SK-N-SH (cell line): ENCODE results near the gene ZFHX3. TPM values are rescaled to one million over a fixed set of nuclear protein-coding genes. Genes with fewer than 3 reads are reported as not detected.
A peak's percentile ranks its signal among the peaks of the same experiment; 100 is the strongest.

Experiments used
- CTCF ChIA-PET: fragments of 300-600, 350-600 bp; formaldehyde crosslinking; extraction: SDS; loops from one replicate; lab custom pipeline; 2021; lab: Yijun Ruan, JAX
- POLR2A ChIA-PET: fragments of 350-600 bp; sonication (Branson Sonifier 250); formaldehyde crosslinking; extraction: SDS; loops from one replicate; lab custom pipeline; 2020; ENCODE audit warnings: antibody characterized with exemption, inconsistent platforms; lab: Yijun Ruan, JAX
- DNase-seq: peaks from one replicate; pipeline ENCODE4 v3.0.0; 2012
- H2AFZ ChIP-seq: fragments of 200-600 bp; sonication (generic); 2 replicates; pipeline ENCODE4 v1.8.1; 2016; ENCODE audit warnings: antibody characterized with exemption, mild to moderate bottlenecking, low read depth
- H3F3A ChIP-seq: fragments of 200-600 bp; sonication (generic); replicated peaks from 2 replicates; pipeline ENCODE3; 2016; ENCODE audit warnings: antibody characterized with exemption, mild to moderate bottlenecking; ENCODE audit not compliant: insufficient read depth
- H3K27ac ChIP-seq, 2 experiments: fragments of 200-500 bp in 1 of 2; fragments of 200-600 bp in 1 of 2; sonication (Bioruptor generic) in 1 of 2; sonication (generic), shearing (Covaris generic) in 1 of 2; 2 replicates each; pipeline versions ENCODE4 v1.5.1 to v1.6.1; 2014 to 2016; ENCODE audit warnings: low read depth in 2 of 2, inconsistent platforms in 1 of 2, low read length in 1 of 2, mild to moderate bottlenecking in 1 of 2, mixed read lengths in 1 of 2
- H3K27me3 ChIP-seq: fragments of 200-600 bp; sonication (generic), shearing (Covaris generic); 2 replicates; pipeline ENCODE4 v1.6.1; 2016; ENCODE audit warnings: mixed run types; ENCODE audit not compliant: insufficient read depth
- H3K36me3 ChIP-seq, 2 experiments: fragments of 200-500 bp in 1 of 2; fragments of 200-600 bp in 1 of 2; sonication (Bioruptor generic) in 1 of 2; sonication (generic) in 1 of 2; replicated peaks in 1 of 2; 2 replicates each; pipeline versions ENCODE3 to v1.5.1; 2014 to 2016; ENCODE audit warnings: low read length in 1 of 2, mild to moderate bottlenecking in 1 of 2; ENCODE audit not compliant: insufficient read depth in 2 of 2, control insufficient read depth in 1 of 2
- H3K4me1 ChIP-seq, 2 experiments: fragments of 200-500 bp in 1 of 2; fragments of 200-600 bp in 1 of 2; sonication (Bioruptor generic) in 1 of 2; sonication (generic), shearing (Covaris generic) in 1 of 2; 2 replicates each; pipeline versions ENCODE4 v1.5.1 to v1.6.1; 2014 to 2016; ENCODE audit warnings: low read depth in 1 of 2, low read length in 1 of 2, mixed run types in 1 of 2; ENCODE audit not compliant: insufficient read depth in 2 of 2, control insufficient read depth in 1 of 2
- H3K4me2 ChIP-seq: fragments of 200-600 bp; sonication (generic), shearing (Covaris generic); 2 replicates; pipeline ENCODE4 v1.6.1; 2017; ENCODE audit warnings: mixed run types
- H3K4me3 ChIP-seq, 2 experiments: fragments of 200-500 bp in 1 of 2; fragments of 200-600 bp in 1 of 2; sonication (Bioruptor generic) in 1 of 2; sonication (generic), shearing (Covaris generic) in 1 of 2; 2 replicates each; pipeline versions ENCODE4 v1.5.1 to v1.8.1; 2014 to 2016; ENCODE audit warnings: low read depth in 2 of 2, inconsistent platforms in 1 of 2, low read length in 1 of 2, mild to moderate bottlenecking in 1 of 2, mixed read lengths in 1 of 2, moderate library complexity in 1 of 2
- H3K79me2 ChIP-seq: fragments of 200-600 bp; sonication (generic); 2 replicates; pipeline ENCODE4 v1.8.1; 2017; ENCODE audit warnings: mild to moderate bottlenecking; ENCODE audit not compliant: insufficient read depth
- H3K9ac ChIP-seq: fragments of 200-600 bp; sonication (generic); 2 replicates; pipeline ENCODE4 v1.6.1; 2017; ENCODE audit warnings: mixed run types
- H3K9me2 ChIP-seq: fragments of 200-600 bp; sonication (generic); 2 replicates; pipeline ENCODE4 v1.6.1; 2017; ENCODE audit warnings: mixed run types
- H3K9me3 ChIP-seq: fragments of 200-600 bp; sonication (generic); 2 replicates; pipeline ENCODE4 v1.6.1; 2017; ENCODE audit warnings: mixed run types, mild to moderate bottlenecking, moderate library complexity
- H4K20me1 ChIP-seq: fragments of 200-600 bp; sonication (generic); 2 replicates; pipeline ENCODE4 v1.6.1; 2017; ENCODE audit warnings: mild to moderate bottlenecking, mixed run types; ENCODE audit not compliant: insufficient read depth
- ELF1 ChIP-seq: IDR thresholded peaks from 2 replicates; pipeline ENCODE4 v1.4.0; 2012
- FOSL2 ChIP-seq: IDR thresholded peaks from 2 replicates; pipeline ENCODE4 v1.4.0; 2012; ENCODE audit warnings: low read depth, mild to moderate bottlenecking, moderate library complexity, borderline replicate concordance
- FOXM1 ChIP-seq: IDR thresholded peaks from 2 replicates; pipeline ENCODE4 v1.4.0; 2012; ENCODE audit warnings: low read depth, mild to moderate bottlenecking
- GABPA ChIP-seq: IDR thresholded peaks from 2 replicates; pipeline ENCODE4 v1.4.0; 2012; ENCODE audit warnings: low read depth, mild to moderate bottlenecking
- GATA2 ChIP-seq: sonication (generic); formaldehyde crosslinking; IDR thresholded peaks from 2 replicates; pipeline ENCODE4 v1.5.0; 2020; ENCODE audit warnings: mild to moderate bottlenecking, missing genetic modification reagents
- JUND ChIP-seq: IDR thresholded peaks from 2 replicates; pipeline ENCODE4 v1.4.0; 2012
- MXI1 ChIP-seq: IDR thresholded peaks from 2 replicates; pipeline ENCODE4 v1.6.1; 2012; ENCODE audit warnings: mild to moderate bottlenecking, low read depth, low read length, improper control_type of control experiment
- NFIC ChIP-seq: IDR thresholded peaks from 2 replicates; pipeline ENCODE4 v1.4.0; 2012; ENCODE audit warnings: borderline replicate concordance
- PBX3 ChIP-seq: IDR thresholded peaks from 2 replicates; pipeline ENCODE4; 2012
- POLR2AphosphoS5 ChIP-seq: IDR thresholded peaks from 2 replicates; pipeline ENCODE4 v1.6.1; 2012; ENCODE audit warnings: low read depth, low read length
- RCOR1 ChIP-seq: fragments of 150-350 bp; IDR thresholded peaks from 2 replicates; pipeline ENCODE4 v1.6.1; 2017; ENCODE audit warnings: antibody characterized with exemption, low read length
- REST ChIP-seq: IDR thresholded peaks from 2 replicates; pipeline ENCODE4 v1.6.1; 2012; ENCODE audit warnings: mild to moderate bottlenecking, low read depth, low read length, moderate library complexity
- RFX5 ChIP-seq: IDR thresholded peaks from 2 replicates; pipeline ENCODE4 v1.6.1; 2012; ENCODE audit warnings: mild to moderate bottlenecking, improper control_type of control experiment, low read length
- RXRA ChIP-seq: IDR thresholded peaks from 2 replicates; pipeline ENCODE4 v1.4.0; 2012; ENCODE audit warnings: low read depth, mild to moderate bottlenecking, borderline replicate concordance
- SMC3 ChIP-seq: IDR thresholded peaks from 2 replicates; pipeline ENCODE4 v1.6.1; 2012; ENCODE audit warnings: low read depth, low read length, improper control_type of control experiment
- TAF1 ChIP-seq: IDR thresholded peaks from 2 replicates; pipeline ENCODE4 v1.6.1; 2012; ENCODE audit warnings: low read depth, mild to moderate bottlenecking, low read length, moderate library complexity, borderline replicate concordance
- TEAD4 ChIP-seq: IDR thresholded peaks from 2 replicates; pipeline ENCODE4 v1.4.0; 2012; ENCODE audit warnings: mild to moderate bottlenecking, borderline replicate concordance; ENCODE audit not compliant: insufficient read depth
- USF1 ChIP-seq: IDR thresholded peaks from 2 replicates; pipeline ENCODE4 v1.4.0; 2012; ENCODE audit warnings: low read depth, borderline replicate concordance
- ZBTB33 ChIP-seq: IDR thresholded peaks from 2 replicates; pipeline ENCODE4 v1.4.0; 2012; ENCODE audit warnings: low read depth, borderline replicate concordance
- WGBS: methylation state at CpG from one replicate; pipeline ENCODE4 v1.1.6; 2017; ENCODE audit warnings: low lambda C conversion rate; 5-methylcytosine and 5-hydroxymethylcytosine counted together
- polyA plus RNA-seq, 3 experiments: library from polyadenylated mRNA; depleted of rRNA; stranded (reverse); fragments of >200 nt; gene quantifications; 2 replicates each; pipeline ENCODE4 v1.2.3, GENCODE V29; 2012

ZFHX3 gene
- polyA plus RNA-seq, 1 of the 3 experiments (the other 2 are of a cell fraction): 2.0 TPM

- POLR2A ChIA-PET: interaction anchor here (1.0 kb wide), 1 partner anchor 10 kb away, joined by 4 read pairs; no protein-coding TSS in a partner anchor
- DNase-seq: no peak
- H3K9ac ChIP-seq: no peak overlapping the region
- no peak overlapping the region for H3K4me3 ChIP-seq
- H3K36me3 ChIP-seq: peaks cover 5 to 11% of the 10 kb centered on the region in 2 experiments
- no peak overlapping the region for H3K4me2 ChIP-seq
- TF ChIP-seq TEAD4 (no peak), FOXM1 (no peak), GABPA (no peak), GATA2 (CRISPR knock-in tag) (no peak), SMC3 (no peak), TAF1 (no peak), RFX5 (no peak), JUND (no peak), PBX3 (no peak), RXRA (no peak), POLR2AphosphoS5 (no peak), ELF1 (no peak), USF1 (no peak)
- TF ChIP-seq, all 33 proteins: peak for 0
- Histone ChIP-seq H3F3A (peaks cover 5% of the 10 kb centered on the region), H3K27ac (peak overlapping the region; percentile 34 to 75; a peak in 2 of 4 replicates), H3K4me1 (peaks cover 3 to 13% of the 10 kb centered on the region in 2 experiments; a peak in 3 of 4 replicates), H2AFZ (no peak overlapping the region), H3K27me3 (no peaks in the 10 kb centered on the region), H3K9me3 (no peaks in the 10 kb centered on the region), H4K20me1 (no peaks in the 10 kb centered on the region), H3K79me2 (peaks cover 26% of the 10 kb centered on the region; the same call in 1 of the 2 replicates), H3K9me2 (no peaks in the 10 kb centered on the region)
- CTCF ChIA-PET: interaction anchor here (0.8 to 4.9 kb wide), 39 partner anchors 10 to 1123 kb away, joined by 3 to 82 read pairs (median 6); partner anchors contain the start of gene ZFHX3
- WGBS: 94% methylated on average over 3 of the region's 3 CpGs
These were observed 214.4 kb downstream of the ZFHX3 start for GRCh38 chr16:72833482-72833881.

- H3K27ac ChIP-seq: peak overlapping the region; percentile 34 to 75; a peak in 3 of 4 replicates
- no peaks in the 10 kb centered on the region for H3K9me2 ChIP-seq
- no peaks in the 10 kb centered on the region for H3K9me3 ChIP-seq
- H3K27me3 ChIP-seq: no peaks in the 10 kb centered on the region
- H3K4me3 ChIP-seq: peak overlapping the region in 1 of 2 experiments; percentile 43; a peak in 1 of 4 replicates
- H3K36me3 ChIP-seq: peaks cover 10 to 11% of the 10 kb centered on the region in 2 experiments
- H3K9ac ChIP-seq: no peak overlapping the region
- no peak overlapping the region for H2AFZ ChIP-seq
- ChIA-PET POLR2A (interaction anchor here (0.6 to 1.6 kb wide), 3 partner anchors 9 to 635 kb away, joined by 4 to 5 read pairs (median 4); no protein-coding TSS in a partner anchor), CTCF (interaction anchor here (0.6 to 4.9 kb wide), 104 partner anchors 8 to 1203 kb away, joined by 3 to 82 read pairs (median 4); partner anchors contain the start of gene ZFHX3)
- no peak overlapping the region for H3K4me2 ChIP-seq
- H4K20me1 ChIP-seq: no peaks in the 10 kb centered on the region
- H3K4me1 ChIP-seq: peaks cover 3 to 13% of the 10 kb centered on the region in 2 experiments; a peak in 3 of 4 replicates
- H3F3A ChIP-seq: peaks cover 5% of the 10 kb centered on the region
- H3K79me2 ChIP-seq: peaks cover 19% of the 10 kb centered on the region; the same call in 1 of the 2 replicates
- peak; percentile 84 for DNase-seq
- 49% methylated on average over 13 of the region's 13 CpGs for WGBS
- TF ChIP-seq GABPA: no peak
- TF ChIP-seq ZBTB33: no peak
- peak; percentile 6; the same call in 1 of the 2 replicates for TF ChIP-seq GATA2 (CRISPR knock-in tag)
- no peak for TF ChIP-seq MXI1
- no peak for TF ChIP-seq RFX5
- no peak for TF ChIP-seq RXRA
- no peak for TF ChIP-seq REST
- no peak for TF ChIP-seq NFIC
- no peak for TF ChIP-seq RCOR1
- no peak for TF ChIP-seq FOSL2
These were observed 215.2 kb downstream of the ZFHX3 start for GRCh38 chr16:72832621-72833248.
